GM19452 (cell line): ENCODE measurements around the gene GNAT1.
"Not testable (repeated sequence)": the region's sequence is repeated elsewhere in the genome, so short reads cannot be mapped to it uniquely, and the experiment has no call there.

Source experiments
- ATAC-seq: cut with Tn5 transposase; IDR thresholded peaks from one replicate; pipeline ENCODE4 v1.9.1; 2021; ENCODE audit not compliant: unreplicated experiment

The GNAT1 gene

DNA sequence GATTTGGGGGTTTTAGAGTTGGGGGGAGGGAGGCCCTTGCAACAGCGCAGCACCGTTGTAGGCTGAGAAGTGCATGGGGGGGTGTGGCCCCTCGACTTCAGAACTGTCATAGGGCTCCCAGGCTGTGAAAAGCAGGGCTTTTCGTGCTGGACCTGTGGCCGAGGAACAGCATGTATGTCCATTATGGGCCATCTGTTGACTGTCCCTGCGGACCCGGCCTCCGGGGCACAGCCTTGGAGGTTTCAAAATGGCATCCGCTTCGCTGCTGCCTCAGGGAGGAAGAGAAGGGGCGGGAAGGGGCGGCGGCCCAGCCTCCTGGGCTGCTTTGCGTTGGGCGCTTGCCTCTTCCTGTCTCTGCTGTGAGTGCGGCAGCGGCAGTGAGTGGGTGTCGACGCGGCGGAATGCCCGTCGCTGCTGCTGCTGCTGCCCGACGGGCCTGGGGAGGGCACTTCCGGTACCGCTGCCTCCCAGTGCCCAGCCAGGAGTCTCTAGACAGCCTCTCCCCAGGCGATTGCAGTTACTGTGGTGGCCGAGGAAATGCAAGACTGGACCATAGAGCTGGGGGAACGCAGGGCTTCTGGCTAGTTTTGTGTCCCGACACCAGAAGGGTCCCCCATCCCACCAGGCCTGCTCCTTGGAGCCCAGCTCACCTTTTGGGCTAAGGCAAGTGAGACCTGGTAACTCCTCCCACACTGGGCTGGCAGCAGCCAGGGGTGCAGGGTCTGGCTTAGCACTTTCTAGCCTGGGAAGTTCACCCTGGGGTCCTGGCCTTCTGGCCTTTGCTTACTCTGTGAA, 46.5 kb downstream of the GNAT1 start:
- peak; percentile 37 for ATAC-seq

DNA sequence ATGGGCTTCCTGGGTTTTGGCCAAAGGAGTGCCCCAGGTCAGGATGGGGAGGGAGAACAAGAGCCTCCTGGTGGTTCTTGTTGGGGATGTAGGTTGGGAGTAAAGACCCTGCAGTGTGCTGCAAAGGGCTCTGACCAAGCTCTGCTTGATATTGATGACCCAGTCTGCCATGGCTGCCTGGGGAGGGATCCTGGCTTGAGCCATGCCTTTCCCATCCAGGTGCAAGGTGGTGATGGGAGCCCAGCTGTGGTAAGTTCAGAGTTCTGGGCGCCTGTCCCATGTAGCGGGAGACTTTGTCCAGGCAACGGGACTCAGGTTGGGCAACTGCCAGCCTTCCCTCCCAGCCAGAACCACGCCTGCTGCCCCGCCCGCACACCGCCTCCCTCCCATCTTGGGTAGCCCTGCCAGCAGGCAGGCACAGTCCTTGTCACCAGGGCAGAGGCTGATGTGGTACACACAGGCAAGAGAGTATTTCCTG, 47.2 kb downstream of the GNAT1 start:
- ATAC-seq = no peak

DNA sequence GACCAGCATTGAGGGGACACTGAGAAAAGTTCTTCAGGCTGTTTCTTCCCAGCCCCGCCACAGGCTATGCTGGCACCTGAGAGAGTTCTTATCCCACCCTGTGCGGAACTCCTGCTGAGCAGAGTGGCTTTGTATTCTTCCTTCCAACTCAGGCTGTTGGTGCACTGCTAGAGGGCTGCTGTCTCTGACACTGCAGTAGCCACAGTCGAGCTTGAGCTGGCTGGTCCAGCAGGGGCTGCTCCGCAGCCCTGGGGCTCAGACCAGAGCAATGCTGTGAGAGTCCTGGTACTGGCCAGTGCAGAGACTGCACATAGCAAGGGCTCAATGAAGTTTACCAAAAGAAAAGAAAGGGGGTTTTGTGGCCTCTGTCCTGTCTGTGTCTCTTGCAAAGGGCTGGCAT, 48.2 kb downstream of the GNAT1 start:
- ATAC-seq = no peak

DNA sequence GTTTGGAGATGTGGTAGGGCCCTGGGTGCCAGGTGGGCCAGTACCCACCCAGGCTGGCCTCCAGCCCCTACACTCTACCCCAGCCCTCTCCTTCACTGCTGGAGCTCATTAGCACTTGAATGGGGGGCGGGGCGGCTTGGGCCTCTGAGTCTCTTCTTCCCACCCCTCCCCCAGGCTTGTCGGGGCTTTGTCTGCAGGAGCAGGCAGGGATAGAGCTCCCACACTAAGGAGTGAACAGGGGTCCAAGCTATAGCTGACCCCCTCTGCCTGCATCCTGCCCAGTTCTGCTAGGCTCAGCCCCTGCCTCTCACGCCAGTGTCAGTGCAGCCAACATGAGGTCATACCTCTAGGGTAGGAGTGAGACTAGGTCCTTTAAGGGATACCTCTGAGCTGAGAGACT, 49.8 kb downstream of the GNAT1 start:
- no peak for ATAC-seq

DNA sequence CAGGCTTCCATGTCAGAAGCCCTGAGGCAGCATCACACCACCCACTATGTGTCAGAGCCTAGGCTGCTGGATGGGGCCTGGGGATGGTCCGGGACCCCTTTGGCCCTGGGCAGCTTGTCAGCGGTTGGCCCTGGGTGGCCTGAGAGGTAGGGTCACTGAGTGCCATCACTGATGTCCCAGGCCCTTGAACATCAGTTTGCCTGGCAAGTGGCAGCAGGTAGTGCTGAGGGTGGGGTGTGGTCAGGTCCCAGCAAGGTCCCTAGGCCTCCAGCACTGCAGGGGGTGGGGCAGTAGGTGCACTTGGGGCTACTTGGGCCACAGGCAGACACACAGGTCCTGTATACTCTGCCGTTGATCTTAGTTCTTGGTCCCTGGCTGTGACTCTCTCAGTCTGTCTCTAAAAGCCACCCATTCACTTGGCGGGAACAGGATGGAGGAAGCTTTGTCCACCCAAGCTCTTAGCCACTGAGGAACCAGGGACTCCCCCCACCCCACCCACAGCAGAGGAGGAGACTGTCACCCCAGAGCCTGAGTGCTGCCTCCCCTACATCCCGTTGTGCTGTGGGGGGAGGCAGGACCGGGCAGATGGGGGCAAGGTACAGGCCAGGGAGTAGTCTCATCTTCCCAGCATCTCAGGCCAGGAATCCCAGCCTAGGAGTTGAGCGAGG, 50.4 kb downstream of the GNAT1 start:
- ATAC-seq = no peak

DNA sequence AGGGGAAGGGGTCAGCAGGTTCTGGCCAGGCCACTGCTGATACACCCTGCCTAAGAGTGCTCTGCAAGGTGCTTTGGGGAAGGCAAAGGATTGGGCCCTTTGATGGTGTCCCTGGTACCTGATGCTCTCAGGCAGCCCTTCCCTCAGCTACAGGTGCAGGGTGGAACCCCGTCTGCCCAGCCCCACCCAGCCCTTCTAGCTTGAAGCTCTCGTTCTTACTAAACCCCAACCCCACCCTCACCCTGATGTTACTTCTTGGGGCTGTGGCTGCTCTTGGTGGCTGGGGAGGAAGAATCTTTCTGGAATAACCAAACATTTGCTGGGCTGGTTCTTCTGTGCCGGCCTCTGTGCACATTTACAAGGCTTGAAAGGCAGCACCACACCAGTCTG, 51.0 kb downstream of the GNAT1 start:
- no peak for ATAC-seq

DNA sequence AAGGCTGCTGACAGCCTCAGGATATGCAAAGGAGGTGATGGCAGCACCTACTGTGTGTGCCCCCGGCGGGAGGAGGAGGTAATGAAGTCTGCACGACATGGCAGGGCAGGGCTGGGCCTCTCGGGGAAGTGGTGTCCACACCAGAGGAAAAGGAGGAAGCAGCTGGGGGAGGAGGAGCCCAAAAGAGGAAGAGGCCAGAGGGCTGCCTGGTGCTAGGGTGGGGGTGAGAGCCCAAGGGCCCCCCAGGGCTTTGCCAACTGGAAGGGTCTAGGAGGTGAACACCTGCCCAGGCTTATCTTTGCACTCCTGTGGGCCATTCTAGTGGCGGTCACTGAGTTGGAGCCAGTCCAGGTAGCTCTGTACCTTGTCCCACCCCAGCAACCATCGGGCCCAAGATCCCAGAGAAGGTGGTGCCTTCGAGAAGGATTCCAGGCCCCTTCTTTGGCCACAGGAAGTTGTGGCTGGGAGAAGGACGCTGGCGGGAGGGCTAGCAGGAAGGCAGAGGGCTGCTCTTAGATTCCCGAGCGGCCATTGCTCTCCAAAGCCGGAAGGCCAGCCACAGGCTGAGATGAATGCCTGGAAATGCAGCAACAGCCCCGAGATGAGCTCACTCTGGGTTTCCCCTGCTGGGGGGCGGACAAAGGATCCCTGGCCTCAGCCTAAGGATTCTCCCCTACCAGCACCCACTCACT, 51.6 kb downstream of the GNAT1 start:
- no peak for ATAC-seq

DNA sequence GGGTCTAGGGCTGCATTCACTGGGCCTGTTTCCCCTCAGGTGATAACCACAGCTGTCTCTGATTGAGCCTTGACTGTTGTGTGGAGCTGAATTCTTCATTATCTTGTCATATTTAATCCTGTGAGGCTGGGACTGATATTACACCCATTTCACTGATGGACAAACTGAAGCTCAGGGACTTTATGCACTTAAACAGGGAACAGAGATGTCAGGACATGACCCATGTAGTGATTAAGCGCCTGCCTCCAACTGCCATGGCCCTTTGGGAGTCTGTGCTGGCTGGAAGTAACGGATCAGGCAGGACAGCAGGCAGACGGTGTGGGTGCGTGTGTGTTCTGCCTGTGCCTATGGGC, 52.1 kb downstream of the GNAT1 start:
- ATAC-seq = no peak

DNA sequence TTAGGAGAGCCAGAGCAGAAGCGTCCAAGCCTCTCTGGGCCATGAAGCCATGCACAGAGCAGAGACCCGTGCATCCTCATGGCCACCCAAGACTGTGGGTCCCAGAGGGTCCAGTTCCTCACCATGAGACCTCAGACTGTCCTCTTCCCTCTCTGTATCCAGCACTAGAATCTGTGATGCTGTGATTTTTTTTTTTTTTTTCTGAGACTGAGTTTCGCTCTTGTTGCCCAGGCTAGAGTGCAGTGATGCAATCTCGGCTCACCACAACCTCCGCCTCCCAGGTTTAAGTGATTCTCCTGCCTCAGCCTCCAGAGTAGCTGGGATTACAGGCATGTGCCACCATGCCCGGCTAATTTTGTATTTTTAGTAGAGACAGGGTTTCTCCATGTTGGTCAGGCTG, 53.4 kb downstream of the GNAT1 start:
- ATAC-seq = not testable (repeated sequence)

DNA sequence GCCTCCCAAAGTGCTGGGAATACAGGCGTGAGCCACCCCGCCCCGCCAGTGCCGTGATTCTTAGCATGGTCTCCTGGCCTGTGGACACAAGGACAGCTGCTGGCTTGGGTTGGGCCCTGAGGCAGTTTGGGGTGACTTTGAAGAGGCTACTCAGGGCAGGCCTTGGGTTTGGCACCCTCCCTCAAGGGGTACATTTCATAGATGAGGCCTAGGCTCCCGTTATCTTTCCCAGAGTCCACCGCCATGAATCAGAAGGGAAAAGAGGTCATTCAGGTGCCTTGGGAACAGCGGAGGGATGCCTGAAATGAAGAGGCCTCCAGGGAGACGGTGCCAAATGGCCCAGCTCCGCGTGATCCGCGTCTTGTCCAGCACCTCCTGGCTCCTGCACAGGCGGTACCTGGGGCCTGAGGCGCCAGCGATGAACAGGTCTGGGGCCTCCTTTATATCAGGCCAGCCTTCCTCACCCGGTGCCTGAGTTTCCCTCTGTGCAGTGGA, 53.9 kb downstream of the GNAT1 start:
- ATAC-seq = no peak

DNA sequence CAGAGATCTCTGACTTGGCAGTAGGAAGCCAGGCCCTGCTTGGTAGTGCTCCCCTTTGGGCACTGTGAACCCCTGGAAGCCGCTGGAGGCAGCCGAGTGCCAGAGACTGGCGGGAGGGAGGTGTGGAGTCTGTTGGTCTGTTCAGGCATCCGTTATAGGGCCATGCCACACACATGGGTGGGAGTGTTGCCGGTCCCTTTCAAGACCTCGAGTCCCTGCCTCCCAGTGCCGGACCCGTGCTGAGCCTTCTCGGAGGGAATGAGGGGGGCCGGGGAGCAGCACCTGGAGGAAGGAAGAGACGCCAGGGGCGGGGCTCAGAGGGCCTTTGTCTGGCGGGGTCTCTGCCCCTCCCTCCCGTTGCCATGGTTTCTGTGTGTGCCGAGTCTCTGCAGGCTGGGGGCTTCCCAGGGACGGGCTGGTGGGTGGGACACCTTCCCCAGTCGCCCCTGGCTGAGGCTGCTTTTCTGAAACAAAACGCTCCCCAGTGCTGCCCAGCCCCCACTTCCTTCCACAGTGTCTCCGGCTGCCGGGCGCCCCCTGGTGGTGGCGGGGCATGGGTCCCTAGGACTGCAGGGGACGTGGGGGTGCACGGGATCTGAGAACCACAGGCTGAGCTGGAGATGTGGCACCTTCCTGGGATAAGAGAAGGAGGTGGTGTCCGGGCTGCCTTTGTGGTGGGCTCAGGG, 54.6 kb downstream of the GNAT1 start:
- peak; percentile 59 for ATAC-seq

DNA sequence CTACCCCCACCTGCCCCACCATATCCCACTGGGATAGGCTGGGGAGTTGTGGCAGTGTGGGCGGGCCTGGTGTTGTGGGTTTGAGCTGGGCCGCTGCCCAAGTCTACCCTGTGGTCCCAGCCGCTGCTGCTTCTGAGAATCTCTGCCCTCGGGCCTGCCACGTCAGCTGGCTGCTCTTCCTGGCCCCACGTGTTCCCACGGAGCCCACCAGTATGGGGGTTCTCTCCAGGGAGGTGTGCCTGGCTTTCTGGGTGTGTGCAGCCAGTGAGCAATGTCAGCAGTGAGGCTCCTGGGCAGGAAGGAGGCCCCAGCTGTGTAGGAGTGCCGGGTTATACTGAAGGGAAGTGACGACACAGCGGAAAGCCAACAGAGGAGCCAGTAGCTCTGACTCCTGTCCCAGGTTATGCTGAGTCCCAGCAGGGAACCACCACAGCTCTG, 55.1 kb downstream of the GNAT1 start:
- ATAC-seq = peak; percentile 50
